NCI-H69 (cell line): ENCODE measurements around the gene REEP6.

Experiments
- DNase-seq: peaks from one replicate; lab custom pipeline; 2025; lab: John Stamatoyannopoulos, UW

REEP6 gene

GRCh38 chr19:1472231-1473084, 18.5 kb upstream of the REEP6 start:
- DNase-seq = peak; percentile 60

- no peak for DNase-seq
These were observed 17.7 kb upstream of the REEP6 start for GRCh38 chr19:1473085-1473851.

- no peak for DNase-seq
These were observed 16.8 kb upstream of the REEP6 start for GRCh38 chr19:1474011-1474764.

- DNase-seq = no peak
These were observed 16.1 kb upstream of the REEP6 start for GRCh38 chr19:1474765-1475351.

- DNase-seq = no peak
These were observed 15.1 kb upstream of the REEP6 start for GRCh38 chr19:1475751-1476437.

- DNase-seq = peak; percentile 26
These were observed 13.9 kb upstream of the REEP6 start for GRCh38 chr19:1477056-1477455.

GRCh38 chr19:1478934-1479707, 11.9 kb upstream of the REEP6 start, which contains the start of gene C19orf25:
Gene C19orf25 (minus strand): TSS chr19:1479215. CDS start chr19:1478903, 312 bp downstream.
- peak; percentile 98 for DNase-seq

- DNase-seq = no peak
These were observed 9.6 kb upstream of the REEP6 start for GRCh38 chr19:1481224-1481892.

- DNase-seq = peak; percentile 42
These were observed 9.1 kb upstream of the REEP6 start for GRCh38 chr19:1481893-1482360.

GRCh38 chr19:1482361-1483130, 8.4 kb upstream of the REEP6 start:
- no peak for DNase-seq

- no peak for DNase-seq
These were observed 7.6 kb upstream of the REEP6 start for GRCh38 chr19:1483131-1483978.

GRCh38 chr19:1483979-1484428, 7.0 kb upstream of the REEP6 start:
- no peak for DNase-seq

- no peak for DNase-seq
These were observed 4.0 kb upstream of the REEP6 start for GRCh38 chr19:1486720-1487575.

GRCh38 chr19:1487576-1488281, 3.3 kb upstream of the REEP6 start:
- no peak for DNase-seq

- DNase-seq = no peak
These were observed 2.7 kb upstream of the REEP6 start for GRCh38 chr19:1488282-1488601.

- DNase-seq = peak; percentile 63
These were observed 1.3 kb upstream of the REEP6 start for GRCh38 chr19:1489463-1490310.
